ENCODE results near the gene TLCD3B. TPM values are rescaled to one million over a fixed set of nuclear protein-coding genes. Genes with fewer than 3 reads are reported as not detected.

The TLCD3B gene
- total RNA-seq, 3 donors from 2014 or later, result 0.38 to 0.46 TPM; not detected in 1

GRCh38 chr16:29996766-29997250 lies 34.3 kb downstream of the TLCD3B start:
- TF ChIP-seq CTCF (IDR thresholded peaks at IDR 0.05), result no peak
- intact Hi-C loops (cut with DNase I, micrococcal nuclease), result no loop called here
- Histone ChIP-seq H3K36me3 (ENCODE audit: low read depth) (no peaks in the 10 kb centered on the region), H3K9me3 (no peaks in the 10 kb centered on the region), H3K4me3 (peak overlapping the region; percentile 49), H3K4me1 (ENCODE audit: low read depth) (peaks cover 17% of the 10 kb centered on the region)
- DNase-seq (no peak), ATAC-seq (no peak)

DNA sequence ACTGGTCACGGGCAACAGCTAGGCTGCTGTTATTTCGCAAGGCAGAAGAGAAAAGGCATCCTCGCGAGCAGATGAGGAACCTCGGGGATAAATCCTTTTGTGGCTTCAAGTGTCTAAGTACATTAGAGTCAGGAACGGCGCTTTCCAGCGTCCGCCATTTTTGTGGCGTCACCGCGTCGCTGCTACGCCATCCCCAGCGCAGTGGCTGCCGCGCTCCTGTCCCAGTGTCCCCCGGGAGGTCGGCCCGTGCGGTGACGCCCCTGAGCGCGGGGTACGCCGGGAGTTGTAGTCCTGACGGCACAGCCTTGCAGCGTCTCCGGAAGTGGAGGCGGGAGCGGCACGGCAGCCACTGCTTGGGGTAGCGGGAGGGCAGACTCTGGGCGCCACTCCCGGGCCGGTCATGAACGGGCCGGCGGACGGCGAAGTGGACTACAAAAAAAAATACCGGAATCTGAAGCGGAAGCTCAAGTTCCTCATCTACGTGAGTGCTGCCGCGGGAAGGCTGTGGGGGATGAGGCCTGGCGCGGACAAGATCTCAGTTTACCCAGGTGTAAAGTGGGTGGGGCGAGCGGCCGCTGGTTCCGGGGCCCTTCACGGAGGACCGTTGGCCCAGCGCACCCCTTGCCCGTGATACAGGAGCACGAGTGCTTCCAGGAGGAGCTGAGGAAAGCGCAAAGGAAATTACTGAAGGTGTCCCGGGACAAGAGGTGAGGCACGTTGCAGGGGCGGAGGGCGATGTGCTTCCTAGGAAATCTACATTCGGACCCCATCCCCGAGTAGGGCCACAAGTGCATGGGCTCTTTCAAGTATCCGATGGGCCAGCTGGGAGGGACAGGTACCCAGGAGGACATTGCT lies 34.9 kb downstream of the TLCD3B start, which contains the start of gene INO80E:
Gene INO80E, plus strand, starts transcription at position 331 of the 855 bp plus-strand sequence. Its CDS starts 70 bp downstream, at position 401.
- peak; percentile 18 for TF ChIP-seq CTCF (IDR thresholded peaks at IDR 0.05)
- H3K9me3 ChIP-seq, result no peaks in the 10 kb centered on the region
- peak within 1 kb of the TSS; percentile 49 for H3K4me3 ChIP-seq
- H3K4me1 ChIP-seq (ENCODE audit: low read depth), result peaks cover 17% of the 10 kb centered on the region
- DNase-seq (peak; percentile 98 to 100 (median 99)), ATAC-seq (peak; percentile 97)
- intact Hi-C loops (cut with DNase I, micrococcal nuclease), result no loop called here
- H3K36me3 ChIP-seq (ENCODE audit: low read depth), result no peaks in the 10 kb centered on the region

- peak; percentile 80 for ATAC-seq
These were observed 35.7 kb downstream of the TLCD3B start, which contains the start of gene HIRIP3 for GRCh38 chr16:29995324-29995910. HIRIP3 (minus strand) TSS chr16:29995617; CDS start chr16:29995605, 12 bp downstream.

GRCh38 chr16:29994600-29995323 lies 36.3 kb downstream of the TLCD3B start:
- no peak for TF ChIP-seq CTCF (IDR thresholded peaks at IDR 0.05)
- ATAC-seq, result peak; percentile 80
- peaks cover 20% of the 10 kb centered on the region for H3K4me1 ChIP-seq (ENCODE audit: low read depth)
- no peaks in the 10 kb centered on the region for H3K9me3 ChIP-seq
- peak overlapping the region; percentile 49 for H3K4me3 ChIP-seq
- DNase-seq, result peak in 2 of 3 donors; percentile 85 to 91
- no peaks in the 10 kb centered on the region for H3K36me3 ChIP-seq (ENCODE audit: low read depth)
- intact Hi-C loops (cut with DNase I, micrococcal nuclease), result no loop called here

More at GRCh38 chr16:29995324-29995910, 35.7 kb downstream of the TLCD3B start, which contains the start of gene HIRIP3:
- intact Hi-C loops (cut with DNase I, micrococcal nuclease), result no loop called here
- Histone ChIP-seq H3K36me3 (ENCODE audit: low read depth) (no peaks in the 10 kb centered on the region), H3K9me3 (no peaks in the 10 kb centered on the region), H3K4me1 (ENCODE audit: low read depth) (peaks cover 20% of the 10 kb centered on the region), H3K4me3 (peak within 1 kb of the TSS; percentile 49)
- TF ChIP-seq CTCF (IDR thresholded peaks at IDR 0.05), result no peak
- peak; percentile 89 to 92 (median 91) for DNase-seq

- TF ChIP-seq CTCF (IDR thresholded peaks at IDR 0.05), result no peak
- H3K4me3 ChIP-seq, result no peak overlapping the region
- DNase-seq, result no peak
- no peaks in the 10 kb centered on the region for H3K9me3 ChIP-seq
- no peak for ATAC-seq
- H3K4me1 ChIP-seq (ENCODE audit: low read depth), result peaks cover 20% of the 10 kb centered on the region
- no peaks in the 10 kb centered on the region for H3K36me3 ChIP-seq (ENCODE audit: low read depth)
- intact Hi-C loops (cut with DNase I, micrococcal nuclease), result no loop called here
These were observed 37.0 kb downstream of the TLCD3B start for GRCh38 chr16:29993903-29994599.
